Activated CD4-positive, alpha-beta T cell treated with anti-CD3 and anti-CD28 coated beads, Interleukin-2, Interleukin-6, amounts not matched to agents 100 ng/mL and 50 ng/mL, durations not matched to agents 16 hours and 8 hours (primary cell): ENCODE measurements around the gene CACNA1I.

Experiments
- DNase-seq: peaks from one replicate; pipeline ENCODE4 v3.0.0-alpha.2; 2020

CACNA1I gene

GRCh38 chr22:39535831-39536449, 34.6 kb upstream of the CACNA1I start:
- DNase-seq = no peak

DNA sequence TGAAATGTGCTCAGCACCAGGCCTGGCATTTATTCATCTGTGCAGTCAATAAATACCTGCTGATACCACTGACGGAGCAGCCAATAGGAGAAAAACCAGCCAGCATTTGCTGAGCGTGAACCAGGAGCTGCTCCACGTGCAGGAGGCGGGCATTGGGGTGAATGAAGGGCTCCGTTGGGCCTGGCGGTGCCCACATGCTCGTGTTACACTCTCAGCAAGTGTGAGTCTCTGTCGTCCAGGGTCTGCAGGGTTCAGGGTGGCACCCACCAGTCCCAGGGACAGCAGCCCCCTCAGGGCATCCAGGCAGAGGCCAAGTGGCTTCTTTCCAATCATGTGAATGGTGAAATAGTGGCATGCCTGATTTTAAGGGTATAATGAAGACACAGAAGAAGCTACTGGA, 33.8 kb upstream of the CACNA1I start:
- DNase-seq = no peak

DNA sequence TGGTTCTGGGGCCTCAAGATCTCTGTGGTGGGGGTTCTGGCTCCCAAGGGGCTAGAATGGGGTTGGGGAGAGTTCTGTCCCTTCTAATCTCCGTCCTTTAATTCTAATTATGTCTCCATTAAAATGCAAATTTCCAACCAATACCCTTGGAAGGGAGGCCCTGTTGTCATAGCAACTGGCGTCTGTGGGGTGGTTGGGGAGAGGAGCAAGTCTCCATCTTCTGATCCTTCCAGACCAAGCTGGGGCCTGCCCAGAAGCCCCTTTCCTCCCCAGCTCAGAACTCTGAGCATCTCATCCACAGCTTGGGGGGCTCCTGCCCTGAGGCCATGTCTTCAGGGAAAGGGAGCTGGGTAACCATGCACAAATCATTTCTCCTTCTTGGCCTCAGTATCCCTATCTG, 32.6 kb upstream of the CACNA1I start:
- no peak for DNase-seq

DNA sequence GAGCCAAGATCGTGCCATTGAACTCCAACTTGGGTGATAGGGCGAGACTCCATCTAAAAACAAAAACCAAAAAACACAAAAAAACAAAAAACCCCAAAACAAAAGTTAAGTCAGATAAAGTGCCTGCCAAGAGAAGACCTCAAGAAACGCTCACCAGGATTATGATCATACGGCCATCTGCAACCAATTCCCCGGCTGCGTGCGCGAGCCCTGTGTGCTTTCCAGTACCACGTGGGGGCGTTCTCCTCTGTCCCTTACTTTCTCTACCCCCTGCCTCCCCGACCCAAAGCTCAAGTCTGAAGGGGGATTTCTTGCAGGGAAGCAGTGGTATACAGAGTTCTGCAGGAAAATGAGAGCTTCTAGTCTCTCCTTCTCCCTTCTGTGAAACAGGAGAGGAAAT, 27.5 kb upstream of the CACNA1I start:
- peak; percentile 39 for DNase-seq

GRCh38 chr22:39545386-39546365, 24.9 kb upstream of the CACNA1I start:
- DNase-seq = peak; percentile 64

GRCh38 chr22:39546889-39547586, 23.5 kb upstream of the CACNA1I start:
- DNase-seq = no peak

DNA sequence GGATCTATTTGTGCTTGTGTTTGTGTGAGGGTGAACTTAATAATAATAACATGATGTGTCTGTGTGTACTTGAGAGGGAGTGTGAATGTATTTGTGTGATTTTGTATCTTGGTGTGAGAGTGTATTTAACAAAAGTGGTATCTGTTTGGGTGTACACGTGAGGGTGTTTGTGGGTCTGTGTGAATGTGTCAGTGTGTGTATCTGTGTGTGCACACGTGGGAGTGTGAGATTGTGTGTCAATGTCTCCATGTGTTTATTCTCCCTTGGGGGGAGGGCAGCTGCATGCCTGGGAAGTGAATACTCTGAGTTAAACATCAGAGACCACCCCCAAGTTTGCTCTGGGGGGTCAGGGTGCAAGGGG, 23.0 kb upstream of the CACNA1I start:
- DNase-seq = no peak

- no peak for DNase-seq
Observed at GRCh38 chr22:39553429-39553828, 17.1 kb upstream of the CACNA1I start.

- no peak for DNase-seq
Observed at GRCh38 chr22:39554151-39554550, 16.4 kb upstream of the CACNA1I start.

DNA sequence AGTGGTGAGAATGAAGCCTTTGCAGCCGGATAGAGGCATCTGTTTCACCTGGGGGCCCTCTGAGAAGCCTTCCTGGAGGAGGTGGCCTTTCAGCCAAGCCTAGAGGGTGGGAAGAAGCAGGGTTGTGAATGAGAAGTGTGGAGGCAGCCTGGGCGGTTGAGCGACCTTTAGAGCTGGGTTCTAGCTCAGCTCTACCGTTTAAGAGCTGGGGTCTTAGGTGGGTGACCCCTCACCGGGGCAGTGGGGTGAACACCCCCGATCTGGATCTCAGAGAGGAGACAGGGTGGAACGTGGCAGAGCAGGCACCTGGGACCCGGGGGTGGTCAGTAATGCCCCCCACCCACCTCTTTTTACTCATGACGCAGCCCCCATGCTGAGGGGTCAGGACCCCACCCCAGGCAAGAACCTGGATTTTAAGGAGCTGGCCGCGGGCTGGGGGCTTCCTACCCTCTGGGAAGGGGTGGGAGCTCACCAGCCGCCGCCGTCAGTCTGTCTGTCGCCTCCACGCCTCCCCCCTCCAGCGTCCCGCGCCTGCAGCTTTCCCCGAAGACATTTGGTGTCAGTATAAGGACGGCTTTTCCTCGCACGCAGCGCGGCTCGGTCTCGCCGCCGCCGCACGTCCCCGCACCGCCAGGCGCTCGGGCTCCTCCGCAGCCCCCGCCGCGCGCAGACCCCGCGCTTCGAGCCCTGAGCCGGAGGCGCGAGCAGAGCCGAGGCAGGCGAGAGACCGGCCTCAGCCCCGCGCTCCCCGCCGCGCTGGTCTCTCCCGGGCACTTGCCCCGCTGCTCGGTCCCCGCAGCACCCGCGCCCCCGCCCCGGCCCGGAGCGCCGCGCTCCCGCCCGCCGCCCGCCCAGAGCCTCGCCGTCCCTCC, 13.3 kb upstream of the CACNA1I start:
- peak; percentile 32 for DNase-seq

DNA sequence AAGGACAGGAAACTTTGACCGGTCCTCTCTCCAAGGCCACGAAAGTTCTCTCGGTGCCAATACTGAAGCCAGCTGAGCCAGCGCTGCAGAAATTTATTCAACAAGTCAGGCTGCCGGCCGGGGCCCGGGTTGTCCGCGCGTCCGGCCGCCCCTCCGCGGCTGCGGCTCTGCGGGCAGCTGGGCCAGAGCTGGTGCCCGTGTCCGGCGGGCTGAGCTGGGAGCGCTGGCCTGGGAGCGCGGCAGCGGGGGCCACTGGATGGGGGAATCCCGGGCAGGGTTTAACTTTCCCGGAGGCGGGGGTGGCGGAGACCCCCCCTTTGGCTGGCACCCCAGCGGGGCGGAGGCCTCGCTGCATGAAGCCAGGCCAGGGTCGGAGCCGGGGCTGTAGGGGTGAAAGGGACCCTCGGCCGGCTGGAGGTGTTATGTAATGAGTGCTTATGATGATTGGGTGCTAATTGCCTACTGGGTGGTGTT, 12.3 kb upstream of the CACNA1I start:
- DNase-seq = no peak

DNA sequence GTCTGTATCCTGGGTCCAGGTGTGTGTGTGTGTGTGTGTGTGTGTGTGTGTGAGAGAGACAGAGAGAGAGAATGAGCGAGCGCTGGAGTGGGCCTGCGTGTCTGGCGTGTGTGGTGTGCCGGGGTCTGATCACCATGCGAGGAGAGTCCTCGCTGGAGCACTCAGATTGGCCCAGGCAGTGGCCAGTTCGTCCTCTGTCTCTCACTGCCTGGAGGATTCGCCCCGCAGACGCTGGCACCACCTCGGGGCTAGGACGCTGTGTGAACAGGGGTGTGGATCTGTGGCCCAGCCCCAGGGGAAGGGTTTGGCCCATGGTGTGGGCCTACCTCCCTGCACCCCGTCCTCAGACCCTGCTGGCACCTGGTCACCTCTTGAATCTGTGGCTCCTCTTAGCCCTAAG, 11.6 kb upstream of the CACNA1I start:
- no peak for DNase-seq

- peak; percentile 15 for DNase-seq
Observed at GRCh38 chr22:39559456-39560105, 11.0 kb upstream of the CACNA1I start.

DNA sequence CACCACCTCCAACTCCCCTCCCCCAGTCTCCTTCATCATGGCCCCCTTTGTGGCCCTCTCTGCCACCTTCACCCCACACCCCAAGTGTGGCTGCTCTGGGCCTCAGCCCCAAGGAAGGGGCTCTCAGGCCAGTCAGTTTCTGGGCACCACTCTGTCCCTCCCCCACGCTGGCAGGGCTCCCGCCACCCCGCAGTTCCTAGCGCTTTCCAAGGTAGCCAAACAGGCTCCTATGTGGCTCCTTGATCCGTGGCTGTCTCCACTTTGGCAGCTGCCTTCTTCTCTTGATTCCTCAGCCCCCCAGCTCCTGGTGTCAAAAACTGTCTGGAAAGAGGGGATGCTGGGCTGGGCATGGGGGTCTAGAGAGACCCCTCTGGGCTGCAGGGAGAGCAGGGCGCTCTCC, 10.4 kb upstream of the CACNA1I start:
- DNase-seq = no peak

- no peak for DNase-seq
Observed at GRCh38 chr22:39562839-39563489, 7.6 kb upstream of the CACNA1I start.

GRCh38 chr22:39563571-39564428, 6.8 kb upstream of the CACNA1I start:
- DNase-seq = no peak

- DNase-seq = no peak
Observed at GRCh38 chr22:39565414-39565944, 5.1 kb upstream of the CACNA1I start.

DNA sequence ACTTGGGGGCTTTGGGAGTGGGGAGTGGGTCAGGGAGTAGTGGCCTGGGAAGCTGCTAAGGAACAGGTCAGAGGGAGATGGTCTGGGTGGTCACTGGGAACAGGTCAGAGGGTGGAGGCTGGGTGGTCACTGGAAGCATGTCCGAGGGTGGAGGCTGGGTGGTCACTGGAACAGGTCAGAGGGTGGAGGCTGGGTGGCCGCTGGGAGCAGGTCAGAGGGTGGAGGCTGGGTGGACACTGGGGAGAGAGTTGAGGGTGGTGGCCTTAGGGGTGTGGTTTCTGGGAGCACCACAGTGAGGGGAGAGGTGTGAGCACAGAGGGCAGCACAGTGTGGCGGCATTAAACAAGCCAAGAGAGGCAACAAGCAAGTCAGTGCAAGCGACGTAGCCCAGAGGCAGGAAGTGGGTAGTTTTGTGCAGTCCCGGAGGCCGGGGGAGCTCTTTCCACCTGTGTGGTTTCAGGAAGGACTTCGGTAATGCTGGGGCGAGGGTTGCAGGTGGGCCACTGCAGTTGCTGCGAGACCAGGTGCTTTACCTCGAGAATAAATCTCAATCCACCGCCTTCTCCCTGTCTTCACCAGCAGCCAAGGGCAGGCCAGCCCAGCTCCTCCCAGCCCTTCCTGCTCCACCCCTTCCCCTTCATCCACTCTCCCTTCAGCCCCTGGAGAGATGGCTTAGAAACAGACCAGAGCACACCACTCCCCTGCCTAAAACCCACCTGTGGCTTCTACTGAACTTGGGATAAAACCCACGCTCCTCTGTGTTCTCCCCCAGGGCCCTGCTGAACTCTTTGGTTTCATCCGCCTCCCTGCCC, 3.2 kb upstream of the CACNA1I start:
- DNase-seq = peak; percentile 31

GRCh38 chr22:39568278-39568981, 2.1 kb upstream of the CACNA1I start:
- DNase-seq = no peak
